Spleen (tissue), 7 donors: ENCODE measurements around the gene BCORL1.

Experiments
- POLR2A ChIP-seq, 3 donors: fragments of 450-650 bp; IDR thresholded peaks; one replicate each; pipeline ENCODE4 v1.5.1; 2017; ENCODE audit warnings: antibody characterized with exemption in 3 of 3, mild to moderate bottlenecking in 1 of 3
- TF ChIP-seq, protein P1 (sequence below), 11 experiments: fragments of 200-600 bp in 7 of 11; fragments of 450-650 bp in 4 of 11; sonication (generic) in 4 of 11; IDR thresholded peaks in 8 of 11; conservative IDR thresholded peaks in 3 of 11; 1 replicate in 7 of 11; 2 replicates in 4 of 11; pipeline versions ENCODE4 v1.4.0 to v1.8.0; 2016 to 2021; ENCODE audit warnings: antibody characterized with exemption in 11 of 11, inconsistent platforms in 4 of 11, mild to moderate bottlenecking in 1 of 11
- donor health status: DM: no; HTN: no; CAD: no; lungs with moderate emphysema.
- donor health status: DM: no; HTN: no; CAD: no.
- donor health status: DM: no; HTN: no; CAD: no.

DNA sequence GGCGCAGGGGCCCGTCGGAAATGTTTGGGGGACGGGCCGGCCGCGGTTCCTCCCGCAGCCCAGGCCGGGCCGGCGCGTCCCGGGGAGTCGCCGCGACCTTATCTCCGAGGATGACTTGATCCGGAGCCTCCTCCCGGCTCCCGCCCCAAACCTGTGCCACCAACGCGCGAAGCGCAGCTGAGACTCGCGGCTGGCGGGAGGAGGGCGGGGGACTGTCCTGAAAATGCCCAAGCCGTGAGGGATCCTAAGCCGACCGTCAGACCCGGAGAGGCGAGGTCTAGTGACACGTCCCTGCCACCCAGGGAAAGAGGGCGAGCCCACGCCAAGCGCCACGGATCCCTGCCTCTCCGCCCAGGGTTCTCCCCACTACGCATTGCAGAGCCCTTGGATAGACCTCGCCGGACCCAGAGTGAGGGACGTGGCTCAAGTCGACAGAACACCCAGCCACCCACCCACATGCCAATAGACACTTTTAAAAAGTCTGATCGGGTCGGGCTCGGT is 49.6 kb upstream of the BCORL1 start:
- TF ChIP-seq, protein P1, sequence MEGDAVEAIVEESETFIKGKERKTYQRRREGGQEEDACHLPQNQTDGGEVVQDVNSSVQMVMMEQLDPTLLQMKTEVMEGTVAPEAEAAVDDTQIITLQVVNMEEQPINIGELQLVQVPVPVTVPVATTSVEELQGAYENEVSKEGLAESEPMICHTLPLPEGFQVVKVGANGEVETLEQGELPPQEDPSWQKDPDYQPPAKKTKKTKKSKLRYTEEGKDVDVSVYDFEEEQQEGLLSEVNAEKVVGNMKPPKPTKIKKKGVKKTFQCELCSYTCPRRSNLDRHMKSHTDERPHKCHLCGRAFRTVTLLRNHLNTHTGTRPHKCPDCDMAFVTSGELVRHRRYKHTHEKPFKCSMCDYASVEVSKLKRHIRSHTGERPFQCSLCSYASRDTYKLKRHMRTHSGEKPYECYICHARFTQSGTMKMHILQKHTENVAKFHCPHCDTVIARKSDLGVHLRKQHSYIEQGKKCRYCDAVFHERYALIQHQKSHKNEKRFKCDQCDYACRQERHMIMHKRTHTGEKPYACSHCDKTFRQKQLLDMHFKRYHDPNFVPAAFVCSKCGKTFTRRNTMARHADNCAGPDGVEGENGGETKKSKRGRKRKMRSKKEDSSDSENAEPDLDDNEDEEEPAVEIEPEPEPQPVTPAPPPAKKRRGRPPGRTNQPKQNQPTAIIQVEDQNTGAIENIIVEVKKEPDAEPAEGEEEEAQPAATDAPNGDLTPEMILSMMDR (IDR thresholded peaks at IDR 0.05 in 8 of 11, conservative IDR thresholded peaks at IDR 0.05 in 3 of 11): no peak
- TF ChIP-seq POLR2A (IDR thresholded peaks at IDR 0.05): no peak
